ENCODE measurements around the gene HK3.
"Not testable (repeated sequence)": the region's sequence is repeated elsewhere in the genome, so short reads cannot be mapped to it uniquely, and the experiment has no call there.

HK3 gene

DNA sequence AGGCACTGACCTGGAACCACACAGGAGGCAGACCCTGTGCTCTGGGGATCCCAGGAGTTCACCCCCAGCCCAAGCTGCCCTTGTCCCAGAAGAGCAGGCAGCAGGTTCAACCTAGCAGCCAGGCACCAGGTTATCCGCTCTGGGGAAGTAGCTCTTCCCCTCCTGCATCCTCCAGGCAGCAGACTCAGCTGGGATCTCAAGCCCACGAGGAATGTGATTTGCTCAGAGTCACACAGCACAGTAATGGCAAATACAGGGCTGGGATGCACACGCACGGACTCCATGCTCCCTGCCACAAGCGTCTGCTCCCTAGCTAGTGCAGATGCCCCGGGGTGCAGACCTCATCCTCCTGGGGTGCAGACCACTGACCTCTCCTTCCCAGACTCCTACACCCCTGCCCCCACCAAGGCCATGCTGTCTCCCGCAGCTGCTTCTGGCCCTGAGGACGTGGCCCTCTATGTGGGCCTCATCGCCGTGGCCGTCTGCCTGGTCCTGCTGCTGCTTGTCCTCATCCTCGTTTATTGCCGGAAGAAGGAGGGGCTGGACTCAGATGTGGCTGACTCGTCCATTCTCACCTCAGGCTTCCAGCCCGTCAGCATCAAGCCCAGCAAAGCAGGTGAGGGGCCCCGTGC is 25.5 kb downstream of the HK3 start:
- TF ChIP-seq, protein P1, sequence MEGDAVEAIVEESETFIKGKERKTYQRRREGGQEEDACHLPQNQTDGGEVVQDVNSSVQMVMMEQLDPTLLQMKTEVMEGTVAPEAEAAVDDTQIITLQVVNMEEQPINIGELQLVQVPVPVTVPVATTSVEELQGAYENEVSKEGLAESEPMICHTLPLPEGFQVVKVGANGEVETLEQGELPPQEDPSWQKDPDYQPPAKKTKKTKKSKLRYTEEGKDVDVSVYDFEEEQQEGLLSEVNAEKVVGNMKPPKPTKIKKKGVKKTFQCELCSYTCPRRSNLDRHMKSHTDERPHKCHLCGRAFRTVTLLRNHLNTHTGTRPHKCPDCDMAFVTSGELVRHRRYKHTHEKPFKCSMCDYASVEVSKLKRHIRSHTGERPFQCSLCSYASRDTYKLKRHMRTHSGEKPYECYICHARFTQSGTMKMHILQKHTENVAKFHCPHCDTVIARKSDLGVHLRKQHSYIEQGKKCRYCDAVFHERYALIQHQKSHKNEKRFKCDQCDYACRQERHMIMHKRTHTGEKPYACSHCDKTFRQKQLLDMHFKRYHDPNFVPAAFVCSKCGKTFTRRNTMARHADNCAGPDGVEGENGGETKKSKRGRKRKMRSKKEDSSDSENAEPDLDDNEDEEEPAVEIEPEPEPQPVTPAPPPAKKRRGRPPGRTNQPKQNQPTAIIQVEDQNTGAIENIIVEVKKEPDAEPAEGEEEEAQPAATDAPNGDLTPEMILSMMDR (IDR thresholded peaks at IDR 0.05; ENCODE audit: borderline replicate concordance, extremely low read depth, low read length, poor library complexity, severe bottlenecking) = no peak
- TF ChIP-seq EZH2 (IDR thresholded peaks at IDR 0.05; ENCODE audit: borderline replicate concordance, low read depth, low read length, severe bottlenecking) = no peak
- no peak overlapping the region for H2AFZ ChIP-seq (ENCODE audit: low read depth, low read length)
- ATAC-seq (ENCODE audit: insufficient read depth, low read depth) (no peak), DNase-seq (no peak)
- H3K9me3 ChIP-seq (ENCODE audit: insufficient read depth, low read length, severe bottlenecking) = peaks cover 34% of the 10 kb centered on the region
- H3K9ac ChIP-seq (ENCODE audit: low read depth, low read length) = no peak overlapping the region
- H3K79me2 ChIP-seq (ENCODE audit: insufficient read depth, low read length) = no peaks in the 10 kb centered on the region
- no peak overlapping the region for H3K4me3 ChIP-seq (ENCODE audit: low read depth in 1 of 2, low read length in 2 of 2)
- peaks cover 25% of the 10 kb centered on the region for H3K4me1 ChIP-seq (ENCODE audit: insufficient read depth, low read length)
- no peak overlapping the region for H3K4me2 ChIP-seq (ENCODE audit: insufficient read depth, low read length)
- H3K27me3 ChIP-seq (ENCODE audit: insufficient read depth, low read length, poor library complexity) = peaks cover 28% of the 10 kb centered on the region
- no peaks in the 10 kb centered on the region for H3K36me3 ChIP-seq (ENCODE audit: insufficient read depth, low read length)
- H3K27ac ChIP-seq (ENCODE audit: low read length) = peak overlapping the region; percentile 32
- H4K20me1 ChIP-seq (ENCODE audit: insufficient read depth, low read length) = peaks cover 10% of the 10 kb centered on the region; the same call in 1 of the 2 replicates

DNA sequence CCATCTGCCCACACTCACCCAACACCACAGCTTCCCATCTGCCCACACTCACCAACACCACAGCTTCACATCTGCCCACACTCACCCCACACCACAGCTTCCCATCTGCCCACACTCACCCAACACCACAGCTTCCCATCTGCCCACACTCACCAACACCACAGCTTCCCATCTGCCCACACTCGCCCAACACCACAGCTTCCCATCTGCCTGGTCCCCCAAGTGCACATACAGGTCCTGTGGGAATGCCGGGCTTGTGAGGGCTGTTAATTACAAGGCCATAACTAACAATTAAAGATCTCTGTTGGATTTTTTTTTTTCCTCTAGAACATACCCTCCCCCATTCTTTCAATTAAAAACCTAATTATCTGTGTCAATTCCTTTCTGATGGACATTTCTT is 26.1 kb downstream of the HK3 start:
- not testable (repeated sequence) for H3K9ac ChIP-seq (ENCODE audit: low read depth, low read length); ATAC-seq (ENCODE audit: insufficient read depth, low read depth); DNase-seq; H2AFZ ChIP-seq (ENCODE audit: low read depth, low read length); H3K79me2 ChIP-seq (ENCODE audit: insufficient read depth, low read length); H3K4me3 ChIP-seq (ENCODE audit: low read depth in 1 of 2, low read length in 2 of 2); H4K20me1 ChIP-seq (ENCODE audit: insufficient read depth, low read length); H3K4me2 ChIP-seq (ENCODE audit: insufficient read depth, low read length); H3K36me3 ChIP-seq (ENCODE audit: insufficient read depth, low read length)
- Histone ChIP-seq H3K27ac (ENCODE audit: low read length) (peak overlapping the region; percentile 32; the same call in 1 of the 2 replicates), H3K4me1 (ENCODE audit: insufficient read depth, low read length) (peaks cover 25% of the 10 kb centered on the region), H3K9me3 (ENCODE audit: insufficient read depth, low read length, severe bottlenecking) (peaks cover 34% of the 10 kb centered on the region), H3K27me3 (ENCODE audit: insufficient read depth, low read length, poor library complexity) (peaks cover 28% of the 10 kb centered on the region)

DNA sequence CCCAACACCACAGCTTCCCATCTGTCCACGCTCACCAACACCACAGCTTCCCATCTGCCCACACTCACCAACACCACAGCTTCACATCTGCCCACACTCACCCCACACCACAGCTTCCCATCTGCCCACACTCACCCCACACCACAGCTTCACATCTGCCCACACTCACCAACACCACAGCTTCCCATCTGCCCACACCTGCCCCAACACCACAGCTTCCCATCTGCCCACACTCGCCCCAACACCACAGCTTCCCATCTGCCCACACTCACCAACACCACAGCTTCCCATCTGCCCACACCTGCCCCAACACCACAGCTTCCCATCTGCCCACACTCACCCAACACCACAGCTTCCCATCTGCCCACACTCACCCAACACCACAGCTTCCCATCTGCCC is 26.6 kb downstream of the HK3 start:
- H3K4me2 ChIP-seq (ENCODE audit: insufficient read depth, low read length); H3K36me3 ChIP-seq (ENCODE audit: insufficient read depth, low read length); H3K4me3 ChIP-seq (ENCODE audit: low read depth in 1 of 2, low read length in 2 of 2); ATAC-seq (ENCODE audit: insufficient read depth, low read depth); H3K9ac ChIP-seq (ENCODE audit: low read depth, low read length); H3K27ac ChIP-seq (ENCODE audit: low read length); H4K20me1 ChIP-seq (ENCODE audit: insufficient read depth, low read length); H2AFZ ChIP-seq (ENCODE audit: low read depth, low read length); H3K79me2 ChIP-seq (ENCODE audit: insufficient read depth, low read length): not testable (repeated sequence)
- Histone ChIP-seq H3K4me1 (ENCODE audit: insufficient read depth, low read length) (peaks cover 24% of the 10 kb centered on the region), H3K27me3 (ENCODE audit: insufficient read depth, low read length, poor library complexity) (peaks cover 28% of the 10 kb centered on the region), H3K9me3 (ENCODE audit: insufficient read depth, low read length, severe bottlenecking) (peaks cover 34% of the 10 kb centered on the region)
- DNase-seq = peak; percentile 18

DNA sequence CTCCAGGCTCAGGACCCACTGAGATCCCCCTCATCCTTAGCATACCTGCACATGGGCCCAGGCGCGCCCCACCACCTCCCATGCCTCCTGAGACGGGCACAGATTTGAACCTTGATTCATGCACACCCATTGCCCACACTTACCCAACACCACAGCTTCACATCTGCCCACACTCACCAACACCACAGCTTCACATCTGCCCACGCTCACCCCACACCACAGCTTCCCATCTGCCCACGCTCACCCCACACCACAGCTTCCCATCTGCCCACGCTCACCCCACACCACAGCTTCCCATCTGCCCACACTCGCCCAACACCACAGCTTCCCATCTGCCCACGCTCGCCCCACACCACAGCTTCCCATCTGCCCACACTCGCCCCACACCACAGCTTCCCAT is 28.5 kb downstream of the HK3 start:
- not testable (repeated sequence) for DNase-seq; ATAC-seq (ENCODE audit: insufficient read depth, low read depth); H3K27me3 ChIP-seq (ENCODE audit: insufficient read depth, low read length, poor library complexity); H3K4me1 ChIP-seq (ENCODE audit: insufficient read depth, low read length); H2AFZ ChIP-seq (ENCODE audit: low read depth, low read length); H3K36me3 ChIP-seq (ENCODE audit: insufficient read depth, low read length); H3K4me3 ChIP-seq (ENCODE audit: low read depth in 1 of 2, low read length in 2 of 2); H3K4me2 ChIP-seq (ENCODE audit: insufficient read depth, low read length); H3K9ac ChIP-seq (ENCODE audit: low read depth, low read length); H3K79me2 ChIP-seq (ENCODE audit: insufficient read depth, low read length); H3K27ac ChIP-seq (ENCODE audit: low read length); H4K20me1 ChIP-seq (ENCODE audit: insufficient read depth, low read length)
- peaks cover 34% of the 10 kb centered on the region for H3K9me3 ChIP-seq (ENCODE audit: insufficient read depth, low read length, severe bottlenecking)

DNA sequence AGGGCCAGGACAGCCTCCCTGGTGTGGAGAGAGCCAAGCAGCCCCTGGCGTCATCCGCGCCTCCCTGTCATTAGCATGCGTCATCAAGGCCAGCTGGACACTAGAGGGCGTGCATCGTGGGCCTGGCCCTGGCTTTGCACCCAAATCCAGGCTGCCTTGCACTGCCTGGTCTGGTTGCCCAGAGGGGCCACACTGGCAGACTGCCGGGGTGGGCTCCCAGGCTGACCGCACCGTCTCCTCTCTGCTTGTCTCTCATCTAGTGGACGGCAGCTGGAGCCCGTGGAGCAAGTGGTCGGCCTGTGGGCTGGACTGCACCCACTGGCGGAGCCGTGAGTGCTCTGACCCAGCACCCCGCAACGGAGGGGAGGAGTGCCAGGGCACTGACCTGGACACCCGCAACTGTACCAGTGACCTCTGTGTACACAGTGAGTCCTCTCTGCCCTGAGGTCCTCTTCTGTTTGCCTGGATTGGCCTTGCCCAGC is 29.0 kb downstream of the HK3 start:
- Histone ChIP-seq H3K27ac (ENCODE audit: low read length) (no peak overlapping the region), H3K27me3 (ENCODE audit: insufficient read depth, low read length, poor library complexity) (peaks cover 5% of the 10 kb centered on the region), H3K9ac (ENCODE audit: low read depth, low read length) (no peak overlapping the region), H3K9me3 (ENCODE audit: insufficient read depth, low read length, severe bottlenecking) (peaks cover 34% of the 10 kb centered on the region), H3K79me2 (ENCODE audit: insufficient read depth, low read length) (no peaks in the 10 kb centered on the region), H3K4me2 (ENCODE audit: insufficient read depth, low read length) (no peak overlapping the region), H3K4me1 (ENCODE audit: insufficient read depth, low read length) (0 out of 2 replicates have a peak, but pooled peaks cover under 1% of the 10 kb centered on the region), H2AFZ (ENCODE audit: low read depth, low read length) (no peak overlapping the region), H4K20me1 (ENCODE audit: insufficient read depth, low read length) (no peaks in the 10 kb centered on the region), H3K4me3 (ENCODE audit: low read depth in 1 of 2, low read length in 2 of 2) (peak overlapping the region in 1 of 2 experiments; percentile 32; a peak in 1 of 4 replicates), H3K36me3 (ENCODE audit: insufficient read depth, low read length) (no peaks in the 10 kb centered on the region)
- DNase-seq (no peak), ATAC-seq (ENCODE audit: insufficient read depth, low read depth) (no peak)
- TF ChIP-seq, protein P1 (IDR thresholded peaks at IDR 0.05; ENCODE audit: borderline replicate concordance, extremely low read depth, low read length, poor library complexity, severe bottlenecking) = no peak
- no peak for TF ChIP-seq EZH2 (IDR thresholded peaks at IDR 0.05; ENCODE audit: borderline replicate concordance, low read depth, low read length, severe bottlenecking)

Data from DND-41 (cell line).